IMR-90 (cell line): ENCODE measurements around the gene ANKRD9. TPM values are rescaled to one million over a fixed set of nuclear protein-coding genes. Genes with fewer than 3 reads are reported as not detected.

Experiments used
- ATAC-seq: fragments of 200-7000 bp; cut with Tn5 transposase; 2 replicates; pipeline ENCODE4 v1.9.1; 2020; ENCODE audit warnings: low read depth, mild to moderate bottlenecking, moderate library complexity
- BruUV-seq: library from RNA; stranded (reverse); fragments of 400-500 nt; replicated peaks from 2 replicates; lab custom pipeline; 2021; lab: Mats Ljungman, UMichigan
- CTCF ChIA-PET: fragments of 300-600 bp; formaldehyde crosslinking; extraction: SDS; loops from one replicate; lab custom pipeline; 2021; ENCODE audit warnings: antibody characterized with exemption; lab: Yijun Ruan, JAX
- POLR2A ChIA-PET: fragments of 300-600 bp; sonication (Branson Sonifier 250); formaldehyde crosslinking; loops from one replicate; lab custom pipeline; 2022; ENCODE audit warnings: antibody characterized with exemption; ENCODE audit not compliant: unreplicated experiment; lab: Charles Lee
- DNase-seq: peaks from one replicate; pipeline ENCODE4 v3.0.0; 2013
- H2AFZ ChIP-seq: replicated peaks from 2 replicates; pipeline ENCODE3; 2013; ENCODE audit warnings: low read length, mild to moderate bottlenecking; ENCODE audit not compliant: poor library complexity
- H2AK5ac ChIP-seq: 2 replicates; pipeline ENCODE4 v1.6.1; 2013; ENCODE audit warnings: low read depth, low read length, inconsistent platforms
- H2AK9ac ChIP-seq: replicated peaks from 2 replicates; pipeline ENCODE3; 2013; ENCODE audit warnings: mild to moderate bottlenecking, low read depth, low read length, moderate library complexity; ENCODE audit not compliant: poor library complexity
- H2BK120ac ChIP-seq: 2 replicates; pipeline ENCODE4 v1.6.1; 2013; ENCODE audit warnings: low read depth, low read length, inconsistent platforms
- H2BK15ac ChIP-seq: 3 replicates; pipeline ENCODE4 v1.6.1; 2013; ENCODE audit warnings: low read depth, low read length, inconsistent platforms
- H2BK20ac ChIP-seq: 2 replicates; pipeline ENCODE4 v1.6.1; 2013; ENCODE audit warnings: low read depth, mild to moderate bottlenecking, inconsistent platforms, low read length, moderate library complexity
- H2BK5ac ChIP-seq: 2 replicates; pipeline ENCODE4 v1.6.1; 2013; ENCODE audit warnings: mild to moderate bottlenecking, low read depth, low read length, inconsistent platforms; ENCODE audit not compliant: poor library complexity, severe bottlenecking
- H3K14ac ChIP-seq: replicated peaks from 2 replicates; pipeline ENCODE4 v1.6.1; 2013; ENCODE audit warnings: low read depth, low read length, inconsistent platforms
- H3K18ac ChIP-seq: 2 replicates; pipeline ENCODE4 v1.6.1; 2013; ENCODE audit warnings: low read depth, low read length, control low read depth
- H3K23ac ChIP-seq: 2 replicates; pipeline ENCODE4 v1.6.1; 2013; ENCODE audit warnings: low read depth, low read length, inconsistent platforms
- H3K27ac ChIP-seq: 2 replicates; pipeline ENCODE4 v1.5.1; 2013; ENCODE audit warnings: mild to moderate bottlenecking, control low read depth, low read length; ENCODE audit not compliant: insufficient read depth
- H3K27me3 ChIP-seq: 2 replicates; pipeline ENCODE4 v1.6.1; 2013; ENCODE audit warnings: low read length; ENCODE audit not compliant: control insufficient read depth, insufficient read depth
- H3K36me3 ChIP-seq: 2 replicates; pipeline ENCODE4 v1.6.1; 2013; ENCODE audit warnings: low read length, mixed read lengths; ENCODE audit not compliant: control insufficient read depth, insufficient read depth
- H3K4ac ChIP-seq: 2 replicates; pipeline ENCODE4 v1.6.1; 2013; ENCODE audit warnings: low read depth, low read length, inconsistent platforms
- H3K4me1 ChIP-seq: 2 replicates; pipeline ENCODE4 v1.6.1; 2013; ENCODE audit warnings: low read length, mixed read lengths; ENCODE audit not compliant: control insufficient read depth, insufficient read depth
- H3K4me2 ChIP-seq: 2 replicates; pipeline ENCODE4 v1.6.1; 2013; ENCODE audit warnings: low read depth, mild to moderate bottlenecking, control low read depth, low read length, moderate library complexity
- H3K4me3 ChIP-seq: 2 replicates; pipeline ENCODE4 v1.5.1; 2013; ENCODE audit warnings: low read depth, mild to moderate bottlenecking, control low read depth, low read length, moderate library complexity; ENCODE audit not compliant: insufficient read depth
- H3K56ac ChIP-seq: 2 replicates; pipeline ENCODE4 v1.6.1; 2013; ENCODE audit warnings: low read length, inconsistent platforms; ENCODE audit not compliant: insufficient read depth; ENCODE audit errors: extremely low read depth
- H3K79me1 ChIP-seq, 2 experiments: 2 replicates each; pipeline ENCODE4 v1.6.1; 2013; ENCODE audit warnings: low read length in 2 of 2, inconsistent platforms in 1 of 2, low read depth in 1 of 2
- H3K9ac ChIP-seq: 2 replicates; pipeline ENCODE4 v1.6.1; 2013; ENCODE audit warnings: low read depth, low read length, control low read depth
- H3K9me1 ChIP-seq: 2 replicates; pipeline ENCODE4 v1.6.1; 2013; ENCODE audit warnings: low read length, inconsistent platforms; ENCODE audit not compliant: insufficient read depth
- H3K9me3 ChIP-seq: 2 replicates; pipeline ENCODE4 v1.6.1; 2013; ENCODE audit warnings: low read length; ENCODE audit not compliant: control insufficient read depth, insufficient read depth
- H4K20me1 ChIP-seq: 2 replicates; pipeline ENCODE4 v1.6.1; 2013; ENCODE audit warnings: low read length, inconsistent platforms; ENCODE audit not compliant: insufficient read depth
- H4K5ac ChIP-seq: 2 replicates; pipeline ENCODE4 v1.6.1; 2013; ENCODE audit warnings: mild to moderate bottlenecking, low read depth, low read length, control low read depth
- H4K8ac ChIP-seq, 2 experiments: 2 replicates each; pipeline ENCODE4 v1.6.1; 2013; ENCODE audit warnings: low read depth in 2 of 2, low read length in 2 of 2, control low read depth in 1 of 2, inconsistent platforms in 1 of 2
- H4K91ac ChIP-seq: 2 replicates; pipeline ENCODE4 v1.6.1; 2013; ENCODE audit warnings: low read depth, low read length, inconsistent platforms; ENCODE audit not compliant: insufficient read depth
- BHLHE40 ChIP-seq: fragments of 150-350 bp; IDR thresholded peaks from 2 replicates; pipeline ENCODE4 v1.6.1; 2016; ENCODE audit warnings: mild to moderate bottlenecking, low read depth, low read length
- CEBPB ChIP-seq: IDR thresholded peaks from 2 replicates; pipeline ENCODE4 v1.6.1; 2012; ENCODE audit warnings: low read depth, low read length, improper control_type of control experiment
- MAZ ChIP-seq: IDR thresholded peaks from 2 replicates; pipeline ENCODE4 v1.6.1; 2012; ENCODE audit warnings: low read depth, mild to moderate bottlenecking, low read length, improper control_type of control experiment, moderate library complexity, borderline replicate concordance
- MXI1 ChIP-seq: IDR thresholded peaks from 2 replicates; pipeline ENCODE4 v1.6.1; 2012; ENCODE audit warnings: low read depth, mild to moderate bottlenecking, low read length, moderate library complexity, borderline replicate concordance
- POLR2A ChIP-seq: IDR thresholded peaks from 2 replicates; pipeline ENCODE4 v1.6.1; 2012; ENCODE audit warnings: mild to moderate bottlenecking, low read depth, low read length
- RAD21 ChIP-seq: IDR thresholded peaks from 2 replicates; pipeline ENCODE4 v1.6.1; 2012; ENCODE audit warnings: low read length, improper control_type of control experiment
- RFX5 ChIP-seq: IDR thresholded peaks from 2 replicates; pipeline ENCODE4 v1.8.0; 2012; ENCODE audit warnings: low read depth, mild to moderate bottlenecking, low read length, moderate library complexity
- SMC3 ChIP-seq: fragments of 150-350 bp; IDR thresholded peaks from 2 replicates; pipeline ENCODE4 v1.6.1; 2016; ENCODE audit warnings: low read depth, mild to moderate bottlenecking, antibody characterized with exemption, low read length, moderate library complexity
- WGBS, 2 experiments: methylation state at CpG; one replicate each; pipeline versions ENCODE4 v1.1.5 to v1.1.7; 2013; ENCODE audit warnings: missing lambda C conversion rate in 2 of 2; ENCODE audit not compliant: insufficient read length in 1 of 2; ENCODE audit errors: extremely low coverage in 2 of 2; 5-methylcytosine and 5-hydroxymethylcytosine counted together
- dilution Hi-C: fragments of 300-500 bp; cut with HindIII; formaldehyde crosslinking; loops from one replicate; pipeline ENCODE4 v1.14.3; 2018; ENCODE audit warnings: low sequenced_read_pairs; ENCODE audit not compliant: unreplicated experiment
- in situ Hi-C: fragments of 300-500 bp; cut with MboI; formaldehyde crosslinking; loops from 3 replicates; pipeline ENCODE4 v1.14.3; 2019; ENCODE audit warnings: low sequenced_read_pairs, inconsistent platforms, mixed read lengths
- intact Hi-C: fragments of 100-400 bp; cut with micrococcal nuclease; formaldehyde crosslinking; loops from 2 replicates; pipeline ENCODE4 v1.10.0; 2022
- polyA plus RNA-seq, 3 experiments: library from polyadenylated mRNA; depleted of rRNA; stranded (reverse); fragments of >200 nt; gene quantifications; 2 replicates each; pipeline ENCODE4 v1.2.3, GENCODE V29; 2012; ENCODE audit warnings: low replicate concordance in 1 of 3
- total RNA-seq: library from RNA; depleted of rRNA; stranded (reverse); fragments of >200 nt; gene quantifications from 2 replicates; pipeline ENCODE4 v1.2.3, GENCODE V29; 2012
- TF ChIP-seq, protein P1 (sequence below): fragments of 150-350 bp; IDR thresholded peaks from 2 replicates; pipeline ENCODE4 v1.6.1; 2017; ENCODE audit warnings: mild to moderate bottlenecking, antibody characterized with exemption, low read length, low read depth

The ANKRD9 gene
- total and polyA plus RNA-seq, 2 of the 4 experiments (the other 2 are of a cell fraction): 3.9 to 15.7 TPM

DNA sequence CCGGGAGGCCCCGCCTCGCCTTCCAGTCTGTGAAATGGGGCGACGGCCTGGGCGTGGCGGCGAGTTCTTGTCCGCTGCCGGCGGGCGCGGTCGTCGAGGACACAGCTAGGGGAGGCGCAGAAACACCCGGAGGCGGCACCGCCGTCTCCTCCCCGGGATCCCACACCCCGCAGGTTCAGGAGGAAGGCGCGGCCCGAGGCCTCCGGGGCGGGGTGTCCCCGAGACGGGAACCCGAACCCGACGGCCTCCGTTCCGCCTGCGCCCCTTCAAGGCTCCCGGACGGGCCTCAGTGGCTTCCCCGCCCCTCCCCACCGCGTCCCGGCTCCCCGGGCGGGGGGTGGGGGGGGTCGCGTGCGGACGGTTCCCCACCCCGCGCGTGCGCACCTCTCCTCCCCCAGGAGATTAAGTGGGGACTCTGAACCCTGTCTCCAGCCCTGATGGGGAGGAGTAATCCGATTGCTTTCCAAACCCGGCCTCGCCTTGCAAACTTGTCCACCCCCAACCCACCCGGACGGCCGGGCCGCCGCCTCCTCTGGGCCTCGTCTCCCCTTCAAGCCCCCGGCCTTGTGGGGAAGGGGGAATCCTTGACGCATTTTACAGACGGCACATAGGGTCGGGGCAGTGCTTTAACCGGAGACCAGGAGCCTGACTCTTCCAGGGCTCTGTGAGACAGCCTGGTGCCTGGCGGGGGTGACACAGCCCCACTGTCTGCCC lies 35.3 kb upstream of the ANKRD9 start:
- Histone ChIP-seq H3K4me1 (peaks cover 7% of the 10 kb centered on the region; the same call in 1 of the 2 replicates), H2AK9ac (peak overlapping the region; percentile 5), H3K27me3 (peaks cover 18% of the 10 kb centered on the region), H2BK5ac (no peak overlapping the region), H3K36me3 (no peaks in the 10 kb centered on the region), H4K20me1 (no peaks in the 10 kb centered on the region), H3K18ac (no peak overlapping the region), H3K56ac (no peak overlapping the region), H2BK120ac (no peak overlapping the region), H3K79me1 (no peaks in the 10 kb centered on the region), H2BK15ac (no peak overlapping the region), H2AFZ (peak overlapping the region; percentile 81), H3K9me1 (no peaks in the 10 kb centered on the region; the same call in 1 of the 2 replicates), H3K14ac (no peak overlapping the region), H4K5ac (no peak overlapping the region; the same call in 1 of the 2 replicates), H3K23ac (no peak overlapping the region), H4K8ac (no peak overlapping the region), H2AK5ac (no peak overlapping the region), H3K4me3 (no peak overlapping the region), H3K27ac (no peak overlapping the region), H3K4ac (no peak overlapping the region), H3K4me2 (no peak overlapping the region), H4K91ac (no peak overlapping the region), H3K9ac (no peak overlapping the region), H3K9me3 (0 out of 2 replicates have a peak, but pooled peaks cover 2% of the 10 kb centered on the region), H2BK20ac (no peak overlapping the region)
- dilution Hi-C loops (no loop called here), in situ Hi-C loops (no loop called here), intact Hi-C loops (no loop called here)
- ATAC-seq (no peak), DNase-seq (no peak)
- CTCF ChIA-PET: no interaction called here
- POLR2A ChIA-PET: no interaction called here
- BruUV-seq: no TSS peak
- no peak for TF ChIP-seq CEBPB
- TF ChIP-seq RFX5: no peak
- no peak for TF ChIP-seq BHLHE40
- TF ChIP-seq RAD21: no peak
- TF ChIP-seq, protein P1, sequence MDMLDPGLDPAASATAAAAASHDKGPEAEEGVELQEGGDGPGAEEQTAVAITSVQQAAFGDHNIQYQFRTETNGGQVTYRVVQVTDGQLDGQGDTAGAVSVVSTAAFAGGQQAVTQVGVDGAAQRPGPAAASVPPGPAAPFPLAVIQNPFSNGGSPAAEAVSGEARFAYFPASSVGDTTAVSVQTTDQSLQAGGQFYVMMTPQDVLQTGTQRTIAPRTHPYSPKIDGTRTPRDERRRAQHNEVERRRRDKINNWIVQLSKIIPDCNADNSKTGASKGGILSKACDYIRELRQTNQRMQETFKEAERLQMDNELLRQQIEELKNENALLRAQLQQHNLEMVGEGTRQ: no peak
- no peak for TF ChIP-seq SMC3
- no peak for TF ChIP-seq POLR2A
- TF ChIP-seq MXI1: no peak
- TF ChIP-seq MAZ: no peak
- 38% methylated on average over 16 of the region's 66 CpGs; no CpG with 5 or more reads in 1 of the 2 experiments for WGBS, 2 experiments
